Stimulated activated CD4-positive, alpha-beta T cell treated with anti-CD3 and anti-CD28 coated beads, Interleukin-1b, Interleukin-23, amount 100 ng/mL, for 1 hour (primary cell): ENCODE measurements around the gene RIMS1.

Experiments used
- DNase-seq, 2 donors: peaks; one replicate each; pipeline ENCODE4 v3.0.0-alpha.2; 2020; ENCODE audit warnings: low read depth in 2 of 2

RIMS1 gene, protein sequence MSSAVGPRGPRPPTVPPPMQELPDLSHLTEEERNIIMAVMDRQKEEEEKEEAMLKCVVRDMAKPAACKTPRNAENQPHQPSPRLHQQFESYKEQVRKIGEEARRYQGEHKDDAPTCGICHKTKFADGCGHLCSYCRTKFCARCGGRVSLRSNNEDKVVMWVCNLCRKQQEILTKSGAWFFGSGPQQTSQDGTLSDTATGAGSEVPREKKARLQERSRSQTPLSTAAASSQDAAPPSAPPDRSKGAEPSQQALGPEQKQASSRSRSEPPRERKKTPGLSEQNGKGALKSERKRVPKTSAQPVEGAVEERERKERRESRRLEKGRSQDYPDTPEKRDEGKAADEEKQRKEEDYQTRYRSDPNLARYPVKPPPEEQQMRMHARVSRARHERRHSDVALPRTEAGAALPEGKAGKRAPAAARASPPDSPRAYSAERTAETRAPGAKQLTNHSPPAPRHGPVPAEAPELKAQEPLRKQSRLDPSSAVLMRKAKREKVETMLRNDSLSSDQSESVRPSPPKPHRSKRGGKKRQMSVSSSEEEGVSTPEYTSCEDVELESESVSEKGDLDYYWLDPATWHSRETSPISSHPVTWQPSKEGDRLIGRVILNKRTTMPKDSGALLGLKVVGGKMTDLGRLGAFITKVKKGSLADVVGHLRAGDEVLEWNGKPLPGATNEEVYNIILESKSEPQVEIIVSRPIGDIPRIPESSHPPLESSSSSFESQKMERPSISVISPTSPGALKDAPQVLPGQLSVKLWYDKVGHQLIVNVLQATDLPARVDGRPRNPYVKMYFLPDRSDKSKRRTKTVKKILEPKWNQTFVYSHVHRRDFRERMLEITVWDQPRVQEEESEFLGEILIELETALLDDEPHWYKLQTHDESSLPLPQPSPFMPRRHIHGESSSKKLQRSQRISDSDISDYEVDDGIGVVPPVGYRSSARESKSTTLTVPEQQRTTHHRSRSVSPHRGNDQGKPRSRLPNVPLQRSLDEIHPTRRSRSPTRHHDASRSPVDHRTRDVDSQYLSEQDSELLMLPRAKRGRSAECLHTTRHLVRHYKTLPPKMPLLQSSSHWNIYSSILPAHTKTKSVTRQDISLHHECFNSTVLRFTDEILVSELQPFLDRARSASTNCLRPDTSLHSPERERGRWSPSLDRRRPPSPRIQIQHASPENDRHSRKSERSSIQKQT (N-terminal part only)

DNA sequence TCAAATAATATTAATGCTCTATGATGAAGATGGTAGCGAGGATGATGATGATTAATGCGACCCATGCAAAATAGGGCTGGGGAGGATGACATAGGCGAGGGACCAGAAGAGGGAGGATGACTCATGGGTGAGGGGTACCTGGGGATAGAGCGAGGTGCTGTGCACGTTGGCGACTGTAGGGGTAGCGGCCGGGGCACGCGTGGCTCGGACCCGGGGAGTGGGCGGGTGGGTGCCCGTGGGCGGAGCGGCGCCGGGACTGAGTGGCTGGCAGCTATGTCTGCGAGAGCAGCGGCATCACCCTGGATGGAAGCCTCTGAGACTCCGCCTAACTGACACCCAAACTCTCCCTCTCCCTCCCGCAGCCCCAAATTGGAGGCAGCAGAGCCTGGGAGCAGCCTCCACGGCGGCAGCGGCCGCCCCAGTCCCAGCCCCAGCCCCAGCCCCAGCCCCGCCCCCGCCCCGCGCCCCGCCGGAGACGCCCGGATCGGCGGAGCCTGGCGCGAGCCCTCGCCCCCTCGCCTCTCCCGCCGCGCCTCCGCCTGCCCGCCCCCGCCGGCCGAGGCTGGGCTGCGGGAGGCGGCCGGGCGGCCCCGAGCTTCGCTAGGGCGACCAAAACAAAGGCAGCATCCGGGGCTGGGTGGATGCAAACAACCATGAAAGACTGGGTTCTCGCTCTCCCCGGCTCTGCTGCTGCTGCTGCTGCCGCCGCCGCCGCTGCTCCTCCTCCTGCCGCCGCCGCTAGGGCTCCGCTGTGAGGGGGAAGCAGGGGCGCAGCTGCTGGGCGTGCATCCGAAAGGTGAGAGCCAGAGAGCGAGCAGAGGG, at the start of gene RIMS1:
RIMS1 (plus strand) TSS at position 367 of the 822 bp plus-strand sequence. CDS start 474 bp downstream, outside the sequence.
- no peak for DNase-seq

DNA sequence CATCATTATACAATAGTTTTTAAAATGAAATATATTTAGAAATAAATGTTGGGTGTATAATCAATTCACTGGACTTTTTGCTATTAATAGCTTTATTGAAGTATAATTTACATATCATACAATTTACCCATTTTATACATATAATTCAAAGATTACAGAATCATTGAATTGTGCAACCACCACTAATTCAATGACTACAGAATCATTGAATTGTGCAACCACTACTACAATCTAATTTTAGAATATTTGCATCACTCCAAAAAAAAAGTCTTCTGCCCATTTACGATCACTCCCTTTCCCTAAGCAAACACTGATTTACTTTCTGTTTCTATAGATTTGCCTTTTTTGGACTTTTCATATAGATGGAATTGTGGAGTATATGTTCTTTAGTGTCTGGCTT, 35.1 kb upstream of the RIMS1 start:
- DNase-seq: no peak

DNA sequence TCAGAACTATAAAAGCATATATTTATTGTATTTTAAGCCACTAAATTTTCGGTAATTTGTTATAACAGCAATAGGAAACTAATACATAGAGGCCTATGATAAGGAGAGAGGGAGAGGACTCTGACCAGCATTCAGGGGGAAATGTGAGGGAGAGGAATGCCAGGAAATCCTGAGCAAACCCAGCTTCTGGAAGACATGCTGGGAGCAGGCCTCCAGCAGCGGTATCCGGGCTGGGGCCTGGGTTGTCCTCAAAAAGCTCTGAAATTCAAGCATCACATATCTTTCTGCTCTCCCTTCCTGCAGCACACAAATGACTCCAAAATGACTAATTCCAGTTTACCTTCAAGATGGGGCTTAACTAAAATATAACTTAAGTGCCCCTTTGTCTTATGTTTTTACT, 33.4 kb upstream of the RIMS1 start:
- no peak for DNase-seq

DNA sequence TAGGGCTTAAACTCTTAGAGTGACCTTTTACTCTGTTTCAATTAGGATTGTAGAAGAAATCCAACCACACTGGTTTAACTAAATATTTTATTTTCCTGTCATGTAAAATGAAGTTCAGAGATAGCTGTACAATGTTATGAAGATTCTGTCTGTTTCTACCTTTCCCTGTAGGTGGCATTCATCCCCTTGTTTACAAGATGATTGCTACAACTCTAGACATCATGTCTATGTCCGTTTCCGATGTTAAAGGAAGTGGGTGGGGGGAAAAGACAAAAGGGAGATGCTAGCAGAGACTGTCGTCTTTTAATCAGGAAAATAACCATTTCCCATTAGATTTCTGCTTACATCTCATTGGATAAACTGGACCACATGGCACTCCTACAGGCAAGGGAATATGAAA, 30.9 kb upstream of the RIMS1 start:
- no peak for DNase-seq

DNA sequence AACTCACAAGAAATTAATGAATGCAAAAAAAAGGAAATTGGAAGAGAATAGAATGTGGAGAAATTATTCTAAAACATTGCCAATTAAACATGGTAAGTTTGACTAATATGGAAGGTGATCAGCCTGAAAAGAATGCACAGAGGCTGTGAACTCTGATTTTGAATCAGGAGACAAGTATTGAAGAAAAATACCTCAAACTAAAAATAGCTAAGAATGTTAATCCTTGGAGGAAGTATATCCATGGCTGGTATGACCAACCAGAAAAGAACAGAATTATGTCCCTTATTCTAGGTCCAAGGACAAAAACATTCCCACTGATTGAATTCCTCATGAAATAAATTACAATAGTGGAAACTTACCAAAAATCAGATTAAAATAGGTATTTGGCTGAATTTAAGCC, 7.3 kb upstream of the RIMS1 start:
- no peak for DNase-seq

DNA sequence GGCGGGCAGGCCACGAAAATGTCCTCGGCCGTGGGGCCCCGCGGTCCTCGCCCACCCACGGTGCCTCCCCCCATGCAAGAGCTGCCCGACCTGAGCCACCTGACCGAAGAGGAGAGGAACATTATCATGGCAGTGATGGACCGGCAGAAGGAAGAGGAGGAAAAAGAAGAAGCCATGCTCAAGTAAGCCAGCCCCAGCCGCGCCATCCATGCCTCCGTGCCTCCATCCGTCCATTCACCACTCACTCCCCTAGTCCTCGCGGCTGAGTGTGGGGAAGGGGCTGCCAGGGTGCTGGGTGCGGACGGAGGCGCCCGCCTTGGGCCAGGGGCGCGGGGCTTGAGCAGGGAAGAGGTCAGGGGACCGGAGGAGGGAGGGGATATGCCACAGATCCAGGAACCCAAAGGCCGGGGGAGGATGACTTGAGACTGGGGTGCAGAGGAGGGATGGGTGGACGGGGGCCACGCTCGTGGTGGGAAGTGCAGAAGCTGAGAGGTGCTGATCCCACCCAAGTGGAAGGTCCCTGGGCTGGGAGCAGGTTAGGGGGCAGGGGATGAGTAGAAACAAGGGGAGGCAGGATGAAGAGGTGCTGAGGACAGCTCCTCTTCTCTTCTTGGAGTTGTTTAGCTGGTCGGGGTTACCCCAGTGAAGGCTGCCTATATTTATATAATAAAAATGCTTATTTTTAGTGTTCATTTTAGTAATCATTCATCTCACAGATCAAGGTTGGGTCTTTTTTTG, 825 bp downstream of the RIMS1 start:
- no peak for DNase-seq

DNA sequence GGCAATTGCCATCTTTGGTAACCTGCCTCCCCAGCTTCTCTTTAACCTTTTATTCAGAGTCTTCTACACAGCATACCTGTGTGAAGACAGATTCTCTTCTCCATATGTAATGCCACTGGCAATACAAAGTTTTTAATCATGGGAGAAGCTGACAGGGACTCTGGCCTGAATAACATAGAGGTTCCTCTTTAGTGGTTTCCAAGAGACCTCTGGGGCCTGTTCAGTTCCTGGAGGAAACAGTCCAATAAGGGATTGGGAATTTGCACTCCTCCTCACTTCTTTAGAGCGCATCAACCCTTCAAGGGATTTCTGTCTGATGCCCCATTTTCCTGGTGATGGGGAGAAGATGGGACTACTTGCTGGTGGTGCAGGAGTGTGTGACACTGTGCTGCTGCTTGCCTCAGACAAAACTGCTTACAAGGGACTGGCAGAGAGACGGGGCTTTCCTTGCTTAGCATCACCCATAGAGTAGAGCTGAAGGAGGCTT, 1.4 kb downstream of the RIMS1 start:
- DNase-seq: no peak

DNA sequence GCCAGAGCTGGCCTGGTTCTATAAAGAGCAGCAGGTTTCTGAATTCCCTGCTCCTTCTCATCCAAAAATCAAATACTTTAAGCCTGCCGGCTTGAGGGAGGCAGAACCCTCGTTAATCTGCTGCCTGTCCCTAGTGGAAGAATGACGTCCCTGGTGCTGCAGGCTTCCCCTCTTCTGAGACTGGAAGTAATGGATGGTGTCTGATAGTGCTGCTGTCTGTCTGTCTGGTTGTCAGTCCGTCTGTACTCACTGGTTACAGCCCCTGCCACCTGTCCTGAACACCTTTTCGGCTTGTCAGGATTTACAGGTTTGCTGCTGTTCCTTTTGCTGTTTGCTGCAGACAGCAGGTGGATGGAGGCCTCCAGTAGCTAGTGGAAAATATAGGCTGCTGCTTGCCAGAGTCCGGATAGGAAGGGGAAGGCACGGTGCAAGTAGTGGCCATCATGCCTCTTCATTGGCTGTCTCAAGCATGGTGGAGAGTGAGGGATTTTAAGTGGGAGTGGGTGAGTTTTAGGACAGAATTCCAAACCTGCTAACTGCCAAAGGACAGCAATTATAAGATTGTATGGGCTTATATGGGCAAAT, 2.5 kb downstream of the RIMS1 start:
- no peak for DNase-seq

DNA sequence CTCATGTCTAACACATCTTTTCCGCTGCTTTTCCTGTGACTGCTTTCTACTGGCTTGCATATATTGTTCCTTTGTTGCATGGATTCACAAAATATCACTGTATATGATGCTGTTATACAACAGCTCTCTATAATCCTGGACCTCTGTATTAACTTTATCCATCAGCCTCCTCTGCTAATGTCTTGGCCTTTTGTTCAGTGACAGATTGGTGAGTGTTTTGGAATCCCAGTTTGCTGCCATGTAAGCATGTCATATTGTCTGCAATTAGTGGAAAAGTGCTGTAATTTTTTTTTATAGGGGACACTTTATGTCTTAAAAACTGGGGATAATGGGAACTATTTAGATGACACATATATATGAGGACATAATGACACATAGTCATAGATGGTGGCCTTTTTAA, 3.0 kb downstream of the RIMS1 start:
- no peak for DNase-seq

DNA sequence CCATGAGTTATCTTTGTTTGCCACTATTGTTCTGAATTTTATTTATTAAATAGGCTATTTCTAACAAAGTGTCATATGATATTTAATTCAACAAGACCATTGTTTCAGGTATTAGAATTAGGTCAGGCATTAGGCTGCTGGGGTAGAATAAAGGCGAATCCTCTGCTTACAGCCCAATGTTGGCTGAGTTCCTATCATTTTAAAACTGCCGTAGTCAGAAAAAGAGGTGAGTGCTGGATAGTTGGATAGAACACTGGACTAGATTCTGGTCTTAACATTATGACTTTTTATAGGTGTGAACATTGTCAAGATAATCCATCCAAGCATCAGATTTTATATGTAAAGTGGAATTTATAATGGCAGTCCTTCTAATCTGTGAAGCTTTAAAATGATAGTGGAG, 6.3 kb downstream of the RIMS1 start:
- DNase-seq: no peak

DNA sequence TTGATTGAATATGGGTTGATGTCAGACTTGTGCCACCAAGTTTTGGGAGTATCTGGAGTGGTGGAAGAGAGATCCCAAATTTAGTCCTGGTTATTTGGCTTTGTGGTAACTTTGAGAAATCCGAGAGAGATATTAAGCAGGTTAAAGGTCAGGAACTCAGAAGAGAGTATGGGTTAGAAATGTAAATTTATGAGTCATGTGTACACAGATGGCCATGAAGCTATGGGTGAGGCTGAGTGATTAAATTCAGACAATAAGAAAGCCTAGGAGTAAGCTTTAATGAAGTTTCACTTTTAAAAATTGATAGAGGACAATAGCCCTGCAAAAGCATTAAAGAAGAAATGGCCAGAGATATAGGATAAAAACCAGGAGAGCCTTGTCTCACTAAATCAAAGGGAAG, 14.3 kb downstream of the RIMS1 start:
- no peak for DNase-seq

DNA sequence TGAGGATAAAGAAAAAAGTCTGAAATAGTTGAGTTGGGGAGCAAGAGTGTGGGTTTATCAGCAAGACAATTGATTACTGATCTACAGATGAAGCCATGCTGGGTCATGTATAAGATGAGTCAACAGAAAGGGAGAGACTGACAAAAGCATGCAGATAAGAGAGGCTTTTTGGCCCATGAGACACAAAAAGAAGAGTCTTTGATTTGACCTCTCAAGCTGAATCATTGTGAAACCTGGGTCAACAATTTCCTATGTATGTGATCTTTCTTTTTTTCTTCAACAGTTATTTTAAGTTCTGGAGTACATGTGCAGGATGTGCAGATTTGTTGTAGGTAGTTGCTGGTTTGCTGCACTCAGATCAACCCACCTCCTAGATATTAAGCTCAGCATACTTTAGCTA, 15.9 kb downstream of the RIMS1 start:
- no peak for DNase-seq

DNA sequence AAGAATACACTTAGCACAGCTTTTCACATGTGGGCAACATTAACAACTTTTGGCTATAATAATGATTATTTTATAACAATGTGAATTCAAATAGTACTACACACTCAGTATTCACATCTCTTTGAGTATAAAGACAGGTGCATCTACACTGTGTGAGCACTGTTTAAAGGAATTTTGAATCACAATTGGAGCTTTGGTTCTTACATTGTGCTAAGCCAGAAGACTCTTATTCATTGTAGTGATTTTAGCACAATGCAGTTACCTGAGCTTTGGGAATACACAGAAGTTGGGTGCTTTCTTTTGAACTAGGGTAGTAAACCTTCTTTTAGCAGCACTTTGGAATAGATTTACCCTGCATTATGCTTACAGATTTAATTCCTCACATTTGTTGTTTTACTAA, 20.5 kb downstream of the RIMS1 start:
- no peak for DNase-seq

DNA sequence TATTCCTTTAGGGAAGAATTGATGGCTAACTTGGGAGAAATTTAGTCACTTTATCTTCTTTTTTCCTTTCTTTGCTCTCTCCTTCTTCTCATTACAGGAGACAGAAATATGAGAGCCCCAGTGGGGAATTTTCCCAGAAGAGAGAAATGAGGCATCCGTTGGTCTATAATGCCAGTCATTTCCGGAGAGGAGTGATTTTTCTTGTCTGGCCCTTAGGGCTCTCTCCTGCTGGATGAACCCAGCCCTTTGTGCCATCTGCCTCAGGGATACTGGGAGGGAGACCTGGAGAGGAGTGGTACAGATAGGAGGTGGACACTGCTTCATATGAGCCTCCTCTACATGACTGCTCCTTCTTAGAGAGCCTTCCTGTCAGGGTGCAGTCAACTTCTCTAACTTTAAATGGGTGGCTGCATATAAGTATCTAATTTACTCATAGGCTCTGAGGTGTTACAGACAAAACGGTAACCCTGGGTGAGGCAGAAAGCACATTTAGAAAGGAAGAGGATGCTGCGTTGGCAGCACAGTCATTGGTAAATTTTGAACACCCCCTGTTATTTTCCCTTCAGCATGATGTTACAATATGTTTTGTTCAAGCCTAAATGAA, 21.9 kb downstream of the RIMS1 start:
- DNase-seq: no peak

DNA sequence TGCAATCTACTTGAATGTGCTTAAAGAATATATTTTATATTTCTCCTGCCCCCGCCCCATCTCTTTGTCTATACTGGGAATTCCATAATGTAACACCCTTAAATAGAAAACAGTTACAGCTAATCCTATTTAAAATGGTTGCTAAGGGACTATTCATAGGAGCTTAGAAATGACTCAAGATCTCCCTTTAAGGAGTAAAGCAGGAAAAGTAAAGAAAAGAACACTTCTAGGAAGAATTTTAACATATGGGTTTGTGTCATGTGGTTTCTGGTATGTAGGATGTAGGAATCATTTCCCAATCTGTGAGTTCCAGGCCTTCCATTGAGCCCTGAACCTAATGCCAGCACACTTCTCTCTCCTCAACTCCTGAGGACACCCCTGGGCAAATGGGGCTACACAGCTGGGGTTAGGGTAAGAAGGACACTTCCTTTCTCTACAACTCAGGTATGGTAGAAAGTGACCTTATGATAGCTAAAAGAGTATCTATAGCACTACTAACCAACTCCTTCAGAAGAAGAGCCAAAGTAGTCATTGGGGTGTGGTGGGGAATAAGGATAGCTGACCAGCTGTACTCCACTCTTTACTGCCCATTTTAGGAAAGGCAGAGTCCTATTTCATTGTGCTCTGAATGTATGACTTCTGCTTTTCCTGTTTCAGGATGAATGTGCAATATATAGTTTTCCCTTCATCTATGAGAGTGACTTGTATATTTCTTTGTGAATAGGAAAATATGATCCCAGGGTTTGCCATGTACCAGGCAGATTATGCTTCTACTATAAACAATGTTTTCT, 27.3 kb downstream of the RIMS1 start:
- no peak for DNase-seq

DNA sequence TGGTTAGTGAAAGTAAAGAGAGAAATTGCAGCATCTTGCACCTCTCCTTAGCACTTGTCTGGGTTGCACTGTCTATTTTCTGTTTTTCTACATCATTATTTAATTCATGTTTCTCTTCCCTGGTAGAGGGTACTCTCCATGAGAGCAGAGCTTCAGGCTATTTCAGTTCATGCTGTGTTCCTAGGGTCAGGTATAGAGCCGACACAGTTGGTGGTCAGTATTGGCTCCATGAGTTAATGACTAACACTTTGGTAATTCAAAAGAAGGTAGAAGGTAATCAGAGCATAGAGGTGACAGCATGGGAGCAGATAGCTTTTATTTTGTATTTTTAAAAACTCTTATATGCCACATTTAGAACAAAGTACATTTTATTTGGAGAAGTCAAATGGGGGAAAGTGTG, 42.7 kb downstream of the RIMS1 start:
- no peak for DNase-seq

DNA sequence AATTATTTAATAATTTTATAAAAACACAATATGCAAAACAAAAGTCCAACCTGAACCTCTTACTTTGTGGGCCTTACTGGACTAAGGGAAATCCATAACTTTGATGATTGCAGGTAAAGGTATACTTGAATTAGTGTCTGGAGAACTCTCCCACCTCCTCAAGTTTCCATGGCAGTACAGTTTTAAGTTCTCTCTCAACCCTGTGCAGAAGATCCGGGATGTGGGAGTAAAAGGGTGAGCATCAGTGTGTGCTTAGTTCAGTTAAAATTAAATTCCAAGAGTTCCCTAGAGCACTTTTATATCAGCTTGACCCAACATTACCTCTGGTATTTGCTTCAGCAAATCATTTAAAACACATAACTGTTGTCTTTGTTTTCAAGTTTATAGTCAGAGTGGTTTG, 47.5 kb downstream of the RIMS1 start:
- no peak for DNase-seq

DNA sequence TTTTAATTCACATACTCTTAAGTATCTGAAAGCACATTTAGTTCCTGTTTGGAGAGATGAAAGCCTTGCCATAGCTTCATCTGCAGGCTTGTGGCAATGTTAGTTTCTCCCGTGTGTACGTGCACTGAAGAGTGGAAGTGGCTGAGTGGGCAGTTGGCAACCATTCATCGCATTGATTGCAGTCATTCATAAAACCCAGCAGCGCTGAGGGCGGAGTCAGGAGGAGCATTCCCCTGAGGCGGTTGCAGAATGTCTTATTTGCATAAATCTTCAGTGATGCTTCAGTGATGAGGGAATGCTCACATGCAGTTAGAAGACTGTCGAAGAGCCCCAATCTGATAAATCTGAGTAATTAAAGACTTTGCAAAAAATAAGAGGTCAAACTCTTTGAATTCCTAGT, 79.1 kb downstream of the RIMS1 start:
- DNase-seq: no peak

DNA sequence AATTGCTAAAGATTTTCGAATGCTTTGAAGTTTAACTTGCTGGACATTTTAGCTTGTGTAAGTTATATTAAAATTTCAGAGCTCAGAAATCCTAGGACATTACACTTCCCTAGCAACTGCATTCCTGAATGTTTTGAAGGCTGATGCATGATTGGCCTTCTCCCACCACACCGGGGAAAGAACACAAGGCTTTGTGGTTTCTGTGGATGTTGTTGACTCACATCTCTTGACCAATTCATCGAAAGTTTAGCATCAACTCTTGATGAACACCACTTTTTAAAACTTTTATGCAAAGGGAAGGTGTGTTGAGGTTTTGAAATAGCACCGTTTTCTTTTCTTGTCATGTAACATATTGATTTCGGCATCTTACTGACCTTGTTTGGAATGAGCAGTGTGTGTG, 81.1 kb downstream of the RIMS1 start:
- no peak for DNase-seq
